NT2/D1 (cell line): ENCODE results near the gene KRT71.

Source experiments
- YY1 ChIP-seq: IDR thresholded peaks from 2 replicates; pipeline ENCODE4 v1.6.1; 2011; ENCODE audit not compliant: insufficient read length, insufficient read depth
- ZNF274 ChIP-seq: IDR thresholded peaks from 2 replicates; pipeline ENCODE4 v1.6.1; 2011; ENCODE audit warnings: mild to moderate bottlenecking, low read depth, low read length

DNA sequence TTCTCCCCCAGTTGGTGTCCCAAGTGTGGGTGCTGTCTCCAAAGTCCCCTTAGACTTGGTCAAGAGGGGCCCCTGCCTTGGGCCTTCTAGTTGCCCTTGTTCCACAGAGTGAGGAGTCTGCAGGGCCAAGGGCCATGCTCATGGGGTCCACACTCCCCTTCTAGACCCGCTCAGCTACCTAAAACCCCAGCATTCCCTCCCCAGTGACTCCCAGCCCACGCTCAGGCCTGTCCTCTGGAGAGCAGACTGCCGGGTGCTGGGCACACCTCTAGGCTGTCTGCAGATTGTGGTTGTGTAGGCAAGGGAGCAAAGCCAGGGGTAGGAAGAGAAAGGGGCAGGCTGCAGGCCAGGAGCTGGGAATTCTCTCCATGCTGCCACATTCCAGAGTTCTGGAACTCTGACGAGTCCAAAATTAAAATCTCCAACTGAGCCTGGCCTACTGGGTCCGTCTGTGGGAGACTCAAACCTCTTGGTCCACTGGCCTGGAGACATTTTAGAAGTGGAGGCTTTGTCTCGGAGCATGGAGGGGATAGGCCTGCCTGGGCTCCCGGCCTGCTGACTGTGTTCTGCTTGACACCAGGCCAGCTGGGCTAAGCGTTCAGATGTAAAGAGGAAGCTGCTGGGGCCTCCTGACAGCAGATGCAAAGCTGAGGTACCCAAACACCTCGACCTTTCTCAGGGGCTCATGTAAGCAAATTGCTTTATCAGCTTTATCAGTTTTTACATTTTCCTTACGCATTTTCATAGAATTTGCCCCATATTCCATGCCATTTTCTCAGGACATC, 19.1 kb downstream of the KRT71 start:
- TF ChIP-seq YY1, result no peak
- no peak for TF ChIP-seq ZNF274
